Chondrocyte (in vitro differentiated cells): ENCODE data around the gene HKDC1. TPM values are rescaled to one million over a fixed set of nuclear protein-coding genes. Genes with fewer than 3 reads are reported as not detected.
"Not testable (repeated sequence)": the region's sequence is repeated elsewhere in the genome, so short reads cannot be mapped to it uniquely, and the experiment has no call there.

Experiments used
- DNase-seq: peaks from one replicate; pipeline ENCODE4 v3.0.0; 2021; ENCODE audit warnings: mixed read lengths, low spot score
- H3K27ac Mint-ChIP-seq: one replicate; pipeline ENCODE4 v1.8.0; 2021; ENCODE audit warnings: mild to moderate bottlenecking, moderate library complexity, mixed read lengths; ENCODE audit not compliant: unreplicated experiment
- H3K27me3 Mint-ChIP-seq: 2 replicates; pipeline ENCODE4 v1.8.0; 2021; ENCODE audit warnings: low read depth, mixed read lengths
- H3K36me3 Mint-ChIP-seq: 2 replicates; pipeline ENCODE4 v1.8.0; 2021; ENCODE audit warnings: low read depth, mixed read lengths
- H3K4me1 Mint-ChIP-seq: 2 replicates; pipeline ENCODE4 v1.8.0; 2021; ENCODE audit warnings: low read depth, mild to moderate bottlenecking, mixed read lengths
- H3K4me3 Mint-ChIP-seq: one replicate; pipeline ENCODE4 v1.8.0; 2021; ENCODE audit warnings: mild to moderate bottlenecking, moderate library complexity, mixed read lengths; ENCODE audit not compliant: unreplicated experiment
- H3K9me3 Mint-ChIP-seq: 2 replicates; pipeline ENCODE4 v1.8.0; 2021; ENCODE audit warnings: low read depth, mixed read lengths
- CTCF ChIP-seq: fragments of 200-600 bp; sonication (generic); IDR thresholded peaks from 2 replicates; pipeline ENCODE4 v1.5.0; 2021; ENCODE audit warnings: antibody characterized with exemption, mild to moderate bottlenecking, moderate library complexity
- total RNA-seq: library from RNA; stranded (reverse); gene quantifications from 3 replicates; pipeline ENCODE4 v1.2.1, GENCODE V29; 2021

Gene HKDC1
- total RNA-seq, 1 donor from 2014 or later: 4.0 TPM

GRCh38 chr10:69292459-69292858 is 72.3 kb downstream of the HKDC1 start:
- Mint-ChIP-seq H3K27me3 (peaks cover 10% of the 10 kb centered on the region), H3K9me3 (no peaks in the 10 kb centered on the region), H3K4me3 (no peak overlapping the region), H3K27ac (no peak overlapping the region), H3K4me1 (no peaks in the 10 kb centered on the region), H3K36me3 (no peaks in the 10 kb centered on the region)
- TF ChIP-seq CTCF: no peak
- no peak for DNase-seq

GRCh38 chr10:69295027-69295636 is 75.0 kb downstream of the HKDC1 start:
- no peak for TF ChIP-seq CTCF
- H3K9me3 Mint-ChIP-seq: no peaks in the 10 kb centered on the region
- H3K4me1 Mint-ChIP-seq: no peaks in the 10 kb centered on the region
- H3K27me3 Mint-ChIP-seq: peaks cover 8% of the 10 kb centered on the region
- no peak overlapping the region for H3K4me3 Mint-ChIP-seq
- DNase-seq: no peak
- H3K36me3 Mint-ChIP-seq: no peaks in the 10 kb centered on the region
- no peak overlapping the region for H3K27ac Mint-ChIP-seq

- H3K9me3 Mint-ChIP-seq: peaks cover 6% of the 10 kb centered on the region
- H3K27ac Mint-ChIP-seq: no peak overlapping the region
- H3K36me3 Mint-ChIP-seq: no peaks in the 10 kb centered on the region
- TF ChIP-seq CTCF: no peak
- DNase-seq: no peak
- no peaks in the 10 kb centered on the region for H3K4me1 Mint-ChIP-seq
- H3K4me3 Mint-ChIP-seq: no peak overlapping the region
- no peaks in the 10 kb centered on the region for H3K27me3 Mint-ChIP-seq
Observed at GRCh38 chr10:69303632-69304051, 83.5 kb downstream of the HKDC1 start.

GRCh38 chr10:69306421-69306820 is 86.3 kb downstream of the HKDC1 start:
- Mint-ChIP-seq H3K4me3 (no peak overlapping the region), H3K27me3 (no peaks in the 10 kb centered on the region), H3K9me3 (peaks cover 6% of the 10 kb centered on the region), H3K36me3 (no peaks in the 10 kb centered on the region), H3K4me1 (no peaks in the 10 kb centered on the region), H3K27ac (no peak overlapping the region)
- no peak for DNase-seq
- TF ChIP-seq CTCF: no peak

GRCh38 chr10:69307434-69307833 is 87.3 kb downstream of the HKDC1 start:
- Mint-ChIP-seq H3K36me3 (no peaks in the 10 kb centered on the region), H3K27ac (no peak overlapping the region), H3K4me1 (no peaks in the 10 kb centered on the region), H3K9me3 (peaks cover 6% of the 10 kb centered on the region), H3K27me3 (no peaks in the 10 kb centered on the region), H3K4me3 (no peak overlapping the region)
- TF ChIP-seq CTCF: no peak
- DNase-seq: no peak

GRCh38 chr10:69308304-69308703 is 88.2 kb downstream of the HKDC1 start:
- not testable (repeated sequence) for H3K36me3 Mint-ChIP-seq, DNase-seq, H3K27ac Mint-ChIP-seq, H3K9me3 Mint-ChIP-seq, H3K4me3 Mint-ChIP-seq, H3K4me1 Mint-ChIP-seq, H3K27me3 Mint-ChIP-seq
